ENCODE results near the gene ERC2. TPM values are rescaled to one million over a fixed set of nuclear protein-coding genes. Genes with fewer than 3 reads are reported as not detected.

Gene ERC2
- total RNA-seq, 2 experiments from 2014 or later, result not detected

DNA sequence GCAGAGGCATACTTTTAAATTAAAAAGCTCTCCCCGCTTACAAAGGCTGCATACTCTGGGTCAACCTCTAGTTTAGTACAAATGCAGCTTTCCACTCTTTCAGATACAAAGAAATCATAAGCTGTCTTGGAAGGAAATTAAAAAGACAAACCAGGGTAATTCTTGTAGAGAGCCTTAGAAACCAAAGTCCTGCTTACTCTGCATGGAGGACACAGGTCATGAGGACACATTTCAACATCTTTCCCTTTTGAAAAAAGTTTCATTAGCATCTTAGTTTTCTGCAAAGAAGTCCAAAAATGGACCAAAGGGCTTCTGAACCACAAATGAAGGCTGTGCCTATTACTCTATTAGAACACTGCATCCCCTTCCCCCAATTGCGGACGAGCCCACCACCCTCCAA, 930.7 kb downstream of the ERC2 start:
- no peak for DNase-seq
- POLR2A ChIA-PET, result no interaction called here
- no peaks in the 10 kb centered on the region for H3K9me3 Mint-ChIP-seq

GRCh38 chr3:55537129-55537528, 931.1 kb downstream of the ERC2 start:
- intact Hi-C loops (cut with micrococcal nuclease), result no loop called here
- H3K4me3 Mint-ChIP-seq, result no peak overlapping the region
- no peaks in the 10 kb centered on the region for H3K9me3 Mint-ChIP-seq
- DNase-seq, result no peak
- no peaks in the 10 kb centered on the region for H3K27me3 Mint-ChIP-seq
- POLR2A ChIA-PET, result no interaction called here
- H3K4me1 Mint-ChIP-seq (ENCODE audit: low read depth), result no peaks in the 10 kb centered on the region
- H3K27ac Mint-ChIP-seq, result no peak overlapping the region
- CTCF ChIA-PET, result no interaction called here
- H3K36me3 Mint-ChIP-seq, result no peaks in the 10 kb centered on the region

More for the DNA sequence above, 930.7 kb downstream of the ERC2 start:
- Mint-ChIP-seq H3K36me3 (no peaks in the 10 kb centered on the region), H3K27me3 (no peaks in the 10 kb centered on the region), H3K27ac (no peak overlapping the region), H3K4me1 (ENCODE audit: low read depth) (no peaks in the 10 kb centered on the region), H3K4me3 (no peak overlapping the region)
- CTCF ChIA-PET, result no interaction called here
- intact Hi-C loops (cut with micrococcal nuclease), result no loop called here

DNA sequence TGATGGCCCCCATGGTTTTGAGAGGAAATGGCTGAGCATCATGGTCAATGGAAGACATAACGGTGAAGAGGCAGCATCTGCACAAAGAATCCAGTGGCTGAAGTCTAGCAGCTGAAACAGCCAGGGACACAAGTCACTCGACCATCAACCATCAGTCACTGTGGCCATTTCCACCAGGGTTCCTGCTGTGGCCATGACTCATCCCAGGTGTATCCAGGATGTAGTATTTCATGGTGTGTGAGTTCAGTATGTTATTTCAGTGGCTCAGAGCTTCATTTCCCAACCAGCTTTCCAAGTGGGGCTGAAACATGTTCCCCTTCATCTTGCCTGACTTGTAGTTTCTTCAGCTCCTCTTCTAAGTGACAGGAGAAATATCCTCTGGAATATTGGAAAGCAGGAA, 933.4 kb downstream of the ERC2 start:
- H3K36me3 Mint-ChIP-seq, result no peaks in the 10 kb centered on the region
- POLR2A ChIA-PET, result no interaction called here
- no peak for DNase-seq
- CTCF ChIA-PET, result no interaction called here
- H3K9me3 Mint-ChIP-seq, result no peaks in the 10 kb centered on the region
- H3K4me3 Mint-ChIP-seq, result no peak overlapping the region
- intact Hi-C loops (cut with micrococcal nuclease), result no loop called here
- H3K27ac Mint-ChIP-seq, result no peak overlapping the region
- H3K4me1 Mint-ChIP-seq (ENCODE audit: low read depth), result no peaks in the 10 kb centered on the region
- no peaks in the 10 kb centered on the region for H3K27me3 Mint-ChIP-seq

DNA sequence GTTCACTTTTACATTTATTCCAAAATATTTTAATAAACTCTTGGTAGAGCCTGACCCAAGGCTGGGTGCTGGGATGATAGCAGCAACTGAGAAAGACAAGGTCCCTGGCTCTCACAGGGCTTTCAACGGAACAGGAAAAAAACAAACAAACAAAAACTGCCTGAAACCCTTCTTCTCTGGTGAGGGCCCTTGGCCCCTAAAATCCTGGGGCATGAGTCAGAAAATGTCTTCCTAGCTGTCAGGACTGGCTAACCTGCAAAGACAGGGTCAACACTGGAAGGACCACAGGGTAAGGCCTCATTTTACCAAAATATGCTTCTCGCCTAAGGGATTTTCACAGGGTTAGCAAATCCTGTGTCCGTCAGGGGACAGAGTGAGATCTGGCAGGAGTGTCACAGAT, 935.5 kb downstream of the ERC2 start:
- H3K27me3 Mint-ChIP-seq, result no peaks in the 10 kb centered on the region
- no peaks in the 10 kb centered on the region for H3K4me1 Mint-ChIP-seq (ENCODE audit: low read depth)
- no peaks in the 10 kb centered on the region for H3K36me3 Mint-ChIP-seq
- no peaks in the 10 kb centered on the region for H3K9me3 Mint-ChIP-seq
- intact Hi-C loops (cut with micrococcal nuclease), result no loop called here
- no peak overlapping the region for H3K4me3 Mint-ChIP-seq
- ChIA-PET CTCF (no interaction called here), POLR2A (no interaction called here)
- no peak overlapping the region for H3K27ac Mint-ChIP-seq
- DNase-seq, result no peak

- ChIA-PET CTCF (no interaction called here), POLR2A (no interaction called here)
- Mint-ChIP-seq H3K36me3 (no peaks in the 10 kb centered on the region), H3K4me1 (ENCODE audit: low read depth) (no peaks in the 10 kb centered on the region), H3K9me3 (no peaks in the 10 kb centered on the region), H3K27me3 (no peaks in the 10 kb centered on the region), H3K27ac (no peak overlapping the region), H3K4me3 (no peak overlapping the region)
- intact Hi-C loops (cut with micrococcal nuclease), result no loop called here
- DNase-seq, result no peak
Measured at GRCh38 chr3:55531321-55531720, 936.9 kb downstream of the ERC2 start.

DNA sequence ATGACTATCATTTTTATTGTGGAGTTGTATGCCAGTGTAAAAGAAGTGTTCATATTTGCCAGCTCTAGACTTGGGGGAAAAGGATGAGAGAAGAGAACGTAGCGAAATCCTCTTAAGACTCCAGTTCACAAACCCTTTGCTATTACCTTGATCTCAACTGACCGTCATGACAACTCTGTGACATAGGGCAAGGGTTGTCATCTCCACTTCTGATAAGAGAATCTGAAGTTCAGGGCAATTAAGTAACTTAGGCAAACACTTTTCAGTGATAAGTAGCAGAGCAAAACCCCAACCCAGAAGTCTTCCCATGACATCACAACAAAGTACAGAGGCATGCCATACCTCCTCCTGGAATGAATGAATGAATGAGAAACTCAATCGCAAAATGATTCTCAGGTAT, 940.9 kb downstream of the ERC2 start:
- no peaks in the 10 kb centered on the region for H3K9me3 Mint-ChIP-seq
- H3K27me3 Mint-ChIP-seq, result peaks cover 4% of the 10 kb centered on the region
- intact Hi-C loops (cut with micrococcal nuclease), result no loop called here
- no peaks in the 10 kb centered on the region for H3K36me3 Mint-ChIP-seq
- H3K4me3 Mint-ChIP-seq, result no peak overlapping the region
- ChIA-PET POLR2A (no interaction called here), CTCF (no interaction called here)
- H3K4me1 Mint-ChIP-seq (ENCODE audit: low read depth), result no peaks in the 10 kb centered on the region
- H3K27ac Mint-ChIP-seq, result no peak overlapping the region
- no peak for DNase-seq

DNA sequence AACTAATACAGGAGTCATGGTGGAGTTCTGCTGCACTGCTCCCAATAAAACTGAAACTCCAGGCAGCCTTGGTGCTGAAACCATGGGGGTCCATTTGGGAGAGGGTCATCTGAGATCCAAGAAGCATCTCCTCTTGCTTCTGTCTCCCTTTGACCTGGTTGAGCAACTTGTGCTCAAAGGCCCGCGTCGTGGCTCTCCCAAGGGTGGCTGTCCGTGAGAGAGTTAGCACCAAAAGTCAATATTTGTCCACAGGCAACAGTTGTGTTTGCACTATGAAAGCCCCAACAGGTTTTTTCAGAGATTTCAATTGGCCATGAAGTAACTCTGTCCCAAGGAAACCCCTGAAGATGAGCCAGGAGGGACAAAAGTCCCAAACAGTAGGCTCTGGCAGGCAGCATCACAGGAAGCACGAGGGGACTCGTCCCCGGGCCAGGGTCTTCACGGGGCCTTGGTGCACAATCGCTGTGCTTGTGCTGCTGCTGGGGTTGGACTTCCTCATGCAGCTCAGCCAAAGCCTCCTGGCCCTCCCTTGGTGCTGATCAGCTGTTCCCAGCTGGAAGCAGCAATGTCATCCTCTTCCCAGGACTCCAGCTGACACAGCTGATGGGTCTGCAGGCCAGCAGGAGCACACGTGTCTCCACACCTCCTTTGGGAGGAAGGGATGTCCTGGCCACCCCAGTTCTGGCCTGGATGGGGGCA, 941.8 kb downstream of the ERC2 start:
- H3K4me3 Mint-ChIP-seq, result no peak overlapping the region
- ChIA-PET POLR2A (no interaction called here), CTCF (no interaction called here)
- no peaks in the 10 kb centered on the region for H3K36me3 Mint-ChIP-seq
- DNase-seq, result no peak
- peaks cover 4% of the 10 kb centered on the region for H3K27me3 Mint-ChIP-seq
- no peaks in the 10 kb centered on the region for H3K9me3 Mint-ChIP-seq
- H3K27ac Mint-ChIP-seq, result no peak overlapping the region
- H3K4me1 Mint-ChIP-seq (ENCODE audit: low read depth), result no peaks in the 10 kb centered on the region
- intact Hi-C loops (cut with micrococcal nuclease), result no loop called here

DNA sequence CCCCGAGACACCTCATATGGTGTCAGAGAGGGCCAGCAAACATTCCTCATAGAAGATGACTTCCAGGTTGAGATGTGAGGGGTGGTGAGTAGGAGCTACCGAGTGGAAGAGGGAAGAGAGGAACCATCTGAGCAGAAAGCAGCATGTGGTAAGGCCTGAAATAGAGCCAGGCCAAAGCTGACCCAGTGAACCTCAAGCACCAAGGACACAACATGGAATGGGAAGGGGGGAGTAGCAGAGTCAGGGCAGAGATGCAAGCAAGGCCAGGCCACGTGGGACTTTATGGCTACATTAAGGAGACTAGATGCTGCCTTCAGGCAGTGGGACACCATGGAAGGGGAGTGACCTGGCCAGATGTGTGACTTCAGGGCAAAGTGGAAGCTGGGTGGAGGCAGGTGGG, 942.8 kb downstream of the ERC2 start:
- intact Hi-C loops (cut with micrococcal nuclease), result no loop called here
- no peak overlapping the region for H3K27ac Mint-ChIP-seq
- H3K9me3 Mint-ChIP-seq, result no peaks in the 10 kb centered on the region
- no peaks in the 10 kb centered on the region for H3K36me3 Mint-ChIP-seq
- peaks cover 4% of the 10 kb centered on the region for H3K27me3 Mint-ChIP-seq
- POLR2A ChIA-PET, result no interaction called here
- CTCF ChIA-PET, result no interaction called here
- H3K4me3 Mint-ChIP-seq, result no peak overlapping the region
- H3K4me1 Mint-ChIP-seq (ENCODE audit: low read depth), result no peaks in the 10 kb centered on the region
- no peak for DNase-seq

DNA sequence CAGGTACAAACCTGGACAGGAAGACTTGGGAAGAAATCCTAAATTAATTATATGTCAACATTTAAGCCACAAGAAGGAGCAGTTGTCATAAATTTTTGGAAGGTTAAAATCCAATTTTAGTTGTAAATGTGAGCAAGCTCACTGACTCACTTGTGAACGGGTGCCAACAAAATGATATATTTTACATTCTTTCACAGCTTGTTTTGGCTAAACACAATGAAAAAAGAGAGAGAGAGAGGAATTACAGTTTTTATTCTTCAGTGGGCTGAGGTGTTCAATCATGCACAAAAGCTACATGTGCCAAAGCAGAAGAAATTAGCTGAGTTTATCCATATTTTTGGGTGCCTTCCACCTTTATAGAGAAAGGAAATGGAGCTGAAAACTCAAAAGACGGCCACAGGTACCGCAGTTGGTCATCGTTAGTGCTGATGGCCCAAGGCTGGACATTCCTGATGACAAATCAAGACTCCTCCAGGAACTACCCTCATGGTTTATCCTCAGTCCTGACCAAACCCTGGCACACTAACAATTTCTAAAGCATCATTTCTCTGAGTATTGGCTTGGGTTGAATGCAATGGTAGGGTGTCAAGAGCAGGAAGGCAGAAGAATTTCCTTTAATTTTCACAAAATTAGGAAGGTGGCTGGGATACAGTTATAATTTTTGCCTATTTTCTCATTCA, 943.6 kb downstream of the ERC2 start:
- Mint-ChIP-seq H3K4me1 (ENCODE audit: low read depth) (no peaks in the 10 kb centered on the region), H3K27me3 (peaks cover 4% of the 10 kb centered on the region), H3K27ac (no peak overlapping the region), H3K36me3 (no peaks in the 10 kb centered on the region), H3K4me3 (no peak overlapping the region), H3K9me3 (no peaks in the 10 kb centered on the region)
- no peak for DNase-seq
- ChIA-PET POLR2A (no interaction called here), CTCF (no interaction called here)
- intact Hi-C loops (cut with micrococcal nuclease), result no loop called here

DNA sequence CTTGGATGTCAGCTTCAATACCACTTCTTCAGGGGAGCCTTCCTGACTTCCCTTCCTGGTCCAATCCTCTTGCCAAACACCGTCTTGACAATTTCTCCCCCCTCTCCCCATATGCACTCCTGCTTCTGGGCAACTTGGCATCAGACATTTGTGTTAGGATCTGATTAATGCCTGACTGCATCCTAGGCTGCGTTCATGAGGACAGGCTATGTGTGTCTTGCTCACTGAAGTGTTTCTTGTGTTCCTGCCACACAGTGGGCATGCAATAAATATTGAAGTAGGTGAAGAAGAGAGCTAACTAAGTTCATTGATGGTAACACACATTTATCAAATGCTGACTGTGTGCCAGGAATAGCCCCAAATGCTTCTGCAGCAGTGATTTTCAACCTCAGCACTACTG, 944.8 kb downstream of the ERC2 start:
- Mint-ChIP-seq H3K36me3 (no peaks in the 10 kb centered on the region), H3K4me1 (ENCODE audit: low read depth) (no peaks in the 10 kb centered on the region), H3K9me3 (no peaks in the 10 kb centered on the region), H3K4me3 (no peak overlapping the region), H3K27ac (no peak overlapping the region), H3K27me3 (peaks cover 4% of the 10 kb centered on the region)
- DNase-seq, result no peak
- CTCF ChIA-PET, result no interaction called here
- POLR2A ChIA-PET, result no interaction called here
- intact Hi-C loops (cut with micrococcal nuclease), result no loop called here

GRCh38 chr3:55521738-55522421, 946.4 kb downstream of the ERC2 start:
- DNase-seq, result no peak
- Mint-ChIP-seq H3K27me3 (peaks cover 4% of the 10 kb centered on the region), H3K36me3 (no peaks in the 10 kb centered on the region), H3K4me3 (no peak overlapping the region), H3K4me1 (ENCODE audit: low read depth) (no peaks in the 10 kb centered on the region), H3K9me3 (no peaks in the 10 kb centered on the region), H3K27ac (no peak overlapping the region)
- CTCF ChIA-PET, result no interaction called here
- POLR2A ChIA-PET, result no interaction called here
- intact Hi-C loops (cut with micrococcal nuclease), result no loop called here

DNA sequence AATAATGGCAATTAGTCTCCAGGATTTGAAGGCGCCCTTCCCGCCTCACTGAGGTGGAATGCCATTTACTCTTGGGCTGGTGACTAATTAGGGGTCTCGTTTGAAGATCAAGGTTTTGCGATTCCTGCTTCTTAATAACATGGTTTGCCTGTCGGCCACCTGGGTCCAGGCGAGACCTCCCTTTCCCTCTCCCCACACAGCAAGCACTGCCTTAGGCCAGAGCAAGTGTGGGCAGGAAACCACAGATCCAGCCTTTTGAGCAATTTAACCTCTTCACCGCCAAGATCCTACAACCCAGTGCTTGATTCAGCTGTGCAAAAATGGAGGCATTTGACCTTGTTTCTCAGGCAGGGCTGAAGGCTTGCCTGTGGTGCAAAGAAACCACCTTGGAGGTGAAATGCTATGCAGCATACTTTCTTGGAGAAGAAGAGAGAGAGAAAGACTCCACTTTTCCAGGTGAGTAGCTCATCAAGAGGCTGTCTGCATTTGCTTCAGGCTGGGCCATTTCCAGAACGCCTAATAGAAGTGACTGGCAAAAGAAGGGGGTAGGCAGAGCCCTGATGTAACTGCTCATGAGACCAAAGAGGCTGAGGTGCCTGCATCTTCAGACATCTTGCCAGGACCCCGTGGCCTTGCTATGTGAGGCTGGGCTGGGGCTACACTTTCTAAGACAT, 947.1 kb downstream of the ERC2 start:
- intact Hi-C loops (cut with micrococcal nuclease), result no loop called here

More for the DNA sequence above, 947.1 kb downstream of the ERC2 start:
- Mint-ChIP-seq H3K4me1 (ENCODE audit: low read depth) (no peaks in the 10 kb centered on the region), H3K9me3 (no peaks in the 10 kb centered on the region), H3K36me3 (no peaks in the 10 kb centered on the region), H3K27me3 (peaks cover 4% of the 10 kb centered on the region), H3K27ac (no peak overlapping the region), H3K4me3 (no peak overlapping the region)
- ChIA-PET POLR2A (no interaction called here), CTCF (no interaction called here)
- no peak for DNase-seq
